NOMO-1 treated with dmso at 0.1 percent for 144 hours (cell line): ENCODE results near the gene PPARA.

Source experiments
- DNase-seq: peaks from one replicate; lab custom pipeline; 2025; ENCODE audit not compliant: unreplicated experiment; lab: John Stamatoyannopoulos, UW

PPARA gene

GRCh38 chr22:46142548-46143490 lies 7.5 kb upstream of the PPARA start:
- DNase-seq: no peak

DNA sequence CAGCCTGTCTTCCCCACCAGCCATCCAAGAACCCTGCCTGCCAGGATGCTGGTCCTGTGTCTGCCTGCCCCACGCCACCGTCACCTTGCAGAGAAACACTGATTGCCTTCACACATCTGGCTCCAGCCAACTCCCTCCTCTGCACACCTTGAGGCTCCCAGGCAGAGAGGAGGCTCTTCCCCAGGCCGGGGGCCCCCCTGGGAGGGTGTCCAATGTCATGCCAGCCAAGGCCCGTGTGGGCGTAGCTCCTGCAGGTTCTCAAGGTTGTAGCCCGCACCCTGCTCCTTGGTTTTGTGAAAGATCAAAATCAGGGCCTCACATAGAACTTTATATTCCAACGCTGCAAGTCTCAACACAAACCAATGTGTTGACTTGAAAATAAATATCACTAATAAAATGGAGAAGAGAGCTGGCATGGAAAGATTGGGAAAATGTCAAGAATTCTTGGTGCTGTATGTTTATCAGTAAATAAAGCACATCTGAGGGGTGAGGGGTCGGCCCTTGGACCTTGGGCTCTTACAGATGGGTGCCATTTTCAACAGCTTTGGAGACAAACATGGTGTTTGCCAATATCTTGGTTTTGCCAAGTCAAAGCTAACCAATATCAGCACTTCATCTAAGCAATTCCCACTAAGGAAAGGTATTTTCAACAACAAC lies 6.7 kb upstream of the PPARA start:
- DNase-seq: no peak

DNA sequence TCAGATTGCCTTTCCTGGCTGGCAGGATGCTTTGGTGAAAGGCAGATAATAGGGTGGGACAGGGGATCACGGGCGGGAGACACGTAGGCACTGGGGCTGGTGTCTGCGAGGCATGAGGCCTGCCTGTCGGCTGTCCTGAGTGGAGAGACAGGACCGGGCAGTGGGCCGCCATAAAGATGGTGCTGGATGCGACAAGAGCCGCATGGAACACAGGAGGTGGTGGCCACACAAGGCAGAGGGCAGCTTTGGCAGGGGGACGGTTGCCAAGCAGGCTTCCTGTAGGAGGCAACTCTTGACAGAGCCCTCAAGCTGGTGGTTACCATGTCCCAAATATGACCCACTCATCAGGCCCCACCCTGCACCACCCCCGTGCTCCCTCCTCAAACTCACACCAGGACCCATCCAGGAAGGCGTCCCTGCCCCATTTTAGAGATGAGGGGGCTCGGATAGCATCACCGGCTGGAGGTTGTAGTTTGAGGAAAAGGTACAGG lies 4.9 kb upstream of the PPARA start:
- DNase-seq: no peak

GRCh38 chr22:46145896-46146295 lies 4.4 kb upstream of the PPARA start:
- no peak for DNase-seq

DNA sequence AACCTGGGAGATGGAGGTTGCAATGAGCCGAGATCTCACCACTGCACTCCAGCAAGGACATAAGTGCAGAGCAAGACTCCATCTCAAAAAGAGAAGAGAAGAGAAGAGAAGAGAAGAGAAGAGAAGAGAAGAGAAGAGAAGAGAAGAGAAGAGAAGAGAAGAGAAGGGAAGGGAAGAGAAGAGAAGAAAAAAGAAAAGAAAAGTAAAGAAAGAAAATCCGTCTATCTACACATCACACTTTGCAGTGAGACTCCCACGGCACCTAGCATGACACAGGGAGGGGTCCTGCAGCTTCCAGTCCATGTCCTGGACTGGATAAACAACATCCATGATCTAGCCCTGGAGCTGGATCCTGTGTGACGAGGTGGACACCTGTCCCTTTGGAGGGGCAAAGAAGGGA lies 4.0 kb upstream of the PPARA start:
- no peak for DNase-seq

GRCh38 chr22:46147061-46147460 lies 3.3 kb upstream of the PPARA start:
- no peak for DNase-seq

DNA sequence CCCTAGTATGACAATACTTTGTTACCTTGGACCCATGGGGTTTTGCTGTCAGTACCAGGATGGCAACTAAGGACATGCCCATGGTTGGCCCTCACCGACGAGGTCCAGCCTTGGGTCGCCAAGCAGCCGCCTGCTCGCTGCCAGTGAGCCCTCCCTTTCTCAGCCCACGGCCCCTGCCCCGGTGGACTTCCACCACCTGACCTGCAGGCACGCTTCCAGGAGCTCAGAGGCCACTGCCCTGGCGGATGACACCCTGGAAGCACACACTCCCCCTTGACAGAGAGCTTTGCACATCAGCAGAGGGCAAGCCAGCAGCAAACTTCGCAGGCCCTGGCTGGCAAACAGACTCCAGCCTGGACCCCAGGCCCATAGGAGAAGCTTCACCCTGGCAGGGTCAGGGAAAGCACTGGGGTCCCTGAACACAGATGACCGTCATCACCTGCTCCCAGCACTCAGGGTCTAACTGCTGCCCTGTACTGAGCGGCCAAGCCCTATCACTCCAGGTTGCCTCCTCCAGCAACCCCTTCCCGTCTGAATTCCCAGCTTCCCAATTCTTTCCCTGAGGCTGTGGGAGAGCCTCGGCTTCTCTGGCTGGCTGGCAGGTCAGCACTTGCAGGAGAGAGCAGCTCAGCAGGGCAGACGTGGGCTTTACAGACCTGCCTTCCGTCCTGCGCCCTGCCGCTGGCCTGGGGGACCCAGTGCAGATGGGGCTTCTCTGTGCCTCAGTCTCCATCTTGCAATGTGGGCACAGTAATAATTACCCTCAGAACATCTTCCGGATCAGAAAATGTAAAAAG lies 2.7 kb upstream of the PPARA start:
- DNase-seq: no peak

DNA sequence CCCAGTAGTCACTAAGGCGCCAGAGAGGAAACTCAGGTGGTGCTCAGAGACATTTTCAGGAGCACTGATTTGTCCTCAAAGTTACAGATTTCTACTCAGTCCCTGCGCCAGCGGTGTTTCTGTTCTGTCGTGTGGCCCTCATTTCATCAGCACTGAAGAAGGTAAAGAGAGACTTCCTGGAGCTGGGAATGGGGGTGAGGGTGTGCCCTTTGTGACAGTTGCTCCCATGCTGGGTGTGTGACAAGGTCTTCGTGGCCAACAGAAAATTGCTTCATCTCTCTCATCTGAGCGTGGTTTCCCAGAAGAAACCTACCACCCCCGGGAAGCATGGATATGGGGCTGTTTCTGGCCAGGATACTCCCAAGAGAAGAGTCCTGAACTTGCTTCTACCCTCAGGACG lies 2.0 kb upstream of the PPARA start:
- no peak for DNase-seq

DNA sequence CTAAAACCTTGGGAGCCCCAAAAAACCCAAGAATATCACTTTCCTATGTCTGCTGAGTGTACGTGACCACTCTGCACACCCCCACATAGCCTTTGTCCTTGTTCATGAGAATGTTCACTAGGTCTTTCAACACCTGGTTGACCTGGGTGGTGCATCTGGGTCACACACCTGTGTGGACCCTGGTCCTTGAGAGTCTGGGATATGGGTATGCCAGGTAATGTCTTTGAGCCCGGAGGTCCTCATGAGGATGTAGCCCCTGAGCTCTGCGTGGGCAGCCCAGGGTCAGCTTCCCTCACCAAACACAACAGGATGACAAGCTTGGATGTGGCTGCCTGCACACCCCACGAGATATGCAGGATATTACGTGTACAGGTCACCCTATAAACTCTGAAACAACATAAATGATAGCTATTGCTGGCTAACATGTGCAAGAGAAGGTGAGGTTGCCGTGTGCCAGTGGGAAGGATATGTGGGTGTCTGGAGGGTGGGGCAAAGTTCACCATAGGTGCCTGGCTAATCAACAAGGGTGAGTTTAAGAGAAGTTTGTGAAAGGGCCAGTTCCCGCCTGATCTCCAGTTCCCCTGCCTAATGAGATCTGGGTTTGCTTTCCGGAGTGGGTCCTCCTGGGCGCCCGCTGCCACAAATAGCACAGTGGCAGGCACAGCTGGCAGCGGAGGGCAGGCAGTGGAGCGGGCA lies 1.4 kb upstream of the PPARA start:
- DNase-seq: peak; percentile 14

DNA sequence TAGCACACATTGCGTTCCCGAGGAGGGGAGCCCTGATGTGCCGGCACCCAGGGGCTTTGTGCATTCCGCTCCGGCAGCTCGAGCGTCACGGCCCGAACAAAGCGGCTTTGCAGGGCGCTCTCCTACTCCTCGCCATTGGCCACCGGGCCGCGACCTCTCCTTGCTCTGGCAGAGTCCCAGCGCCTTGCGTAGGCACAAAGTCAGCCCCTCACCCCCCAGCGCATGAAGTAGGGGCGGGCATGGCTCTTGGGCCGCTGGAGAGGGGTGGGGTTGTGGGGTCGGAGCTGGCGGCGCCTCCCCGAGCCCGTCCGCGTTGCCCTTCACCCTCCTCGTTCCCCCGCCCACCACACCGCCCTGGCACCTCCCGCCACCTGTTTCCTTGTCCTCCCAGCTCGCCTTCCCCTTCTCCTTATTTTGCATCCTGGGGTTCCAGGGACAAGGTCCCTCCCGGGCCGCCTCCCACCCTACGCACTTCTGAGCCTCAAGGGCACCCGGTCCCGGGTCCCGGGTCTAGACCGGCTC lies 753 bp upstream of the PPARA start:
- DNase-seq: no peak

DNA sequence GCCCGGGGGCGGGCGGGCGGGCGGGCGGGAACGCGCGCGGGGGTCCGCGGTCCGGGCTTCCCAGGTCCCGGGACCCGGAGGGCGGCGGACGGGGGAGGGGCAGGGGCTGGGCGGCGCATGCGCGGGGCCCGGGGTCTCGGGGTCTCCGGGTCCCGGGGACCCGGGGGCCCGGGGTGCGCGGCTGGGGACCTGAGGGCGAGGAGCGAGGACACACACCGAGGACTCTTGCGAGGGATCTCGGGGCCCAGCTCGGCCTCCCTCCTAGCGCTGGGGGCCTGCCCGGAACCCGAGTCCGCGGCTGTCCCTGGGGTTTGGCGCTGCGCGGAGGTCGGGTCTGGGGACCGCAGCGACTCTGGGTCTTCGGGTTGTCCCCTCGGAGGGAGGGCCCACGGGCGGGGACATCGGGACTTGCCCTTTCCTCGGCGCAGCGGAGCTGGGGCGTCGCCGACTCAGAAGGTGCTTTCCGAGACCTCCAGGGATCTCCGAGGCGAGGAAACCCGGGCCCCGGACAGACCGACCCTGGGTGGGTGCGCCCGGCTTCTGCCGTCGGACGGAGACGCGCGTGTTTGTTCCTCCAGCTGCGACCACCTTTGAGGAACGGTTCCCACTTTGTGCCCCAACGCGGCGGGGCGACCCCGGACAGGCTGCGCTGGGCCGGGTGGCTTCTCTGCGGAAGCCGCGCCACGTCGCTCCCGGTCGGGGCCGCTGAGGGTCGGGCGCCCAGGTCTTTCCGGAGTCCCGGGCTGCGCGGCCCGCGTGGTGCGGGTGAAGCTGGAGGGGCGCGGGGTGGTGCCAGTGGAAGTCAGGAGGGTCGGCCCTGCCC lies 540 bp downstream of the PPARA start:
- DNase-seq: no peak

GRCh38 chr22:46153930-46154329 lies 3.6 kb downstream of the PPARA start:
- DNase-seq: no peak

DNA sequence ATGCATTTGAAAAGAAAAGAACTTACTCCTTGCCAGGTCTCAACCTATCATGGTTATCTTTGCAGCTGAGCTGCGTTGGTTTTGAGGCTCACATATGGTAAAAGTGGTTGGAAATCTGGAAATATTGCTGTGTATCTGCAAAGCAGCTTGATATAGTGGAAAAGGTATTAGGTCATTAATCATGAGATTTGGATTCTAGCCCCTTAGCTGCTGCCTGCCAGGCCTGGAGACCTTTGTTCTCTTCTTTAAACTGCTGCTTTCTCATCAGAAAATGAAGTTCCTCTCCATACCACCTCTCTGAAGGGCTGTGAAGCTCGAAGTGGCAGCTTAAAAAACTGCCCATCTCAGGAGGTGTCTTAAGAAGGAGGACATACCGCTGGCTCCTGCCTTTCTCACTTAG lies 5.7 kb downstream of the PPARA start:
- no peak for DNase-seq

GRCh38 chr22:46158283-46158682 lies 8.0 kb downstream of the PPARA start:
- no peak for DNase-seq

DNA sequence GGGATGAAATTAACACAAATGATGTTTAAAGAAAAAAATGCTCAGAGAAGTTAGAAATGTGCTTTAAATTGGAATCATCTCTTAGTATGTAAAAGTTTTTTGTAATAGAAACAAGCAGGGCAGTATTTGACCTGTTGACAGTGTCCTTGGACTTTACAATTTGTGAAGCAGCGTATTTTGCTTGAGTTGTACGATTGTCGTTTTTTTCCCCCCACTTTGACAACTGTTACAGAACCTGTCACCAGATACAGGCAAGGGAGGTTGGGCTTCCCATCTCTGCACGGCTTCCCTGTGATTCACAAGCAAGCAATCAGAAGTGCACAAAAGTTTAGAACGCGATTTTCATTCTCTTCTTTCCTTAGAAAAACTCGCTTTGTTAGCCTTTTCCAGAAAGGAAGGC lies 8.9 kb downstream of the PPARA start:
- DNase-seq: no peak

DNA sequence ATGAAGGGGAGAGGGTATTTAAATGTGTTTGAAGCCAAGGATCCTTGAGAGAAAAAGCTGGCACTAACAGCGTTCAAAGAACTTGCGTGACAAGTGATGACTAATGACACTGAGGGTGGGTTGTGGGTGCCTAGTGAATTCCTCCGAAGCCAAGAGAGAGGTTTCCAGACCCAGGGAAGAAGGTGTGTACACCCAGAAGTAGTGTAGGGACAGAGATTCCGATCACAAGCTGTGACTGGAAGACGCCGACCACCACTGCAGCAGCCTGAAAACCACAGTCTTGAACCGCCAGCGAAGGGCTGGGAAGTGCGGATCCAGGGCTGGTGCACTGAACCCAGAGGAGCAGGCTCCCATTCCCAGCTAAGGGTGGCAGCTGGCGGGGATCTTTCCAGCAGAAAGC lies 9.5 kb downstream of the PPARA start:
- DNase-seq: no peak

- no peak for DNase-seq
These were observed 12.0 kb downstream of the PPARA start for GRCh38 chr22:46162285-46162684.

GRCh38 chr22:46162771-46163556 lies 12.6 kb downstream of the PPARA start:
- DNase-seq: no peak

DNA sequence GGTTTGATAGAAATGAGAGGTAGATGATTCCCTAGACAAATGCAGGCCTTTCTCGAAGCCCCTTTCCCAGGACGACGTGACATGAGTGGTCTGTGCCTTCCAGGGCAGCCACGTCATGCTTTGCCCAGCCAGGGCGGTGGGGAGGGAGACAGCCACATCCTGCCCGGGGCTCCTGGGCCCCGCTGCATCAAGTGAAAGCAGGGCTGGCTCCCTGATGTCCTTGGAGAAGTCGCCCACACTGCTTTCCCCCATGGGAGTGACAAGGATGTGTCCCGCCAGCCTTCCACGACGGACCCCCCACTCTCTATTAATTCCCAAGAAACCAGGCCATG lies 13.2 kb downstream of the PPARA start:
- no peak for DNase-seq
